Ovary (tissue), 3 donors: Measurements from ENCODE around the gene CYLD.

ENCODE experiments used
- CTCF ChIP-seq, 3 donors: fragments of 450-650 bp in 2 of 3; fragments of 200-600 bp in 1 of 3; IDR thresholded peaks; one replicate each; pipeline versions ENCODE4 v1.5.1 to v1.8.0; 2016 to 2022; ENCODE audit warnings: antibody characterized with exemption in 3 of 3, mild to moderate bottlenecking in 1 of 3
- POLR2A ChIP-seq: fragments of 450-650 bp; IDR thresholded peaks from one replicate; pipeline ENCODE4 v1.6.1; 2017; ENCODE audit warnings: antibody characterized with exemption, mild to moderate bottlenecking, moderate library complexity
- donor health status: DM: no; HTN: no; CAD: no.

GRCh38 chr16:50751528-50751927 is 9.6 kb downstream of the CYLD start:
- no peak for TF ChIP-seq CTCF (IDR thresholded peaks at IDR 0.05)
- no peak for TF ChIP-seq POLR2A
